HG03159 (cell line): ENCODE measurements around the gene GAS2L3.

Source experiments
- ATAC-seq: cut with Tn5 transposase; IDR thresholded peaks from one replicate; pipeline ENCODE4 v1.9.1; 2021; ENCODE audit warnings: mild to moderate bottlenecking, moderate library complexity; ENCODE audit not compliant: unreplicated experiment

The GAS2L3 gene

DNA sequence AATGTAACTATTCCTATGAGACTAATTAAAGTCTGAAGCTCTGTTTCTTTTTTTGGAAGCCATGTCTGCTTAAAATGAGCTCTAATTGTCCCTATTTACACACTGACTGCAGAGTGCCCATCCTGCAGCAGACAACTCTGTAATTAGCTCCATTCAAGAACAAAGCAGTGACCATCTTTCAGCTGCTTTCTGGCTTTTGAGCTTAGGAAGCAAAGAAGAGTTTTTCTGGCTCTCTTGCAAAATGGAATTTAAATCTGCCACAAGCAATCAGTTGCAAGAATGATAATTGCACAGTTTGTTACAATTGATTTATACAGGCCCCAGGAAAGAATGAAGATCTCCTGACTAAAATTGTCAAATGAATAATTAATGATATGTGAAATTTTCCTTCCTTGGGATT, 83.4 kb downstream of the GAS2L3 start:
- no peak for ATAC-seq

DNA sequence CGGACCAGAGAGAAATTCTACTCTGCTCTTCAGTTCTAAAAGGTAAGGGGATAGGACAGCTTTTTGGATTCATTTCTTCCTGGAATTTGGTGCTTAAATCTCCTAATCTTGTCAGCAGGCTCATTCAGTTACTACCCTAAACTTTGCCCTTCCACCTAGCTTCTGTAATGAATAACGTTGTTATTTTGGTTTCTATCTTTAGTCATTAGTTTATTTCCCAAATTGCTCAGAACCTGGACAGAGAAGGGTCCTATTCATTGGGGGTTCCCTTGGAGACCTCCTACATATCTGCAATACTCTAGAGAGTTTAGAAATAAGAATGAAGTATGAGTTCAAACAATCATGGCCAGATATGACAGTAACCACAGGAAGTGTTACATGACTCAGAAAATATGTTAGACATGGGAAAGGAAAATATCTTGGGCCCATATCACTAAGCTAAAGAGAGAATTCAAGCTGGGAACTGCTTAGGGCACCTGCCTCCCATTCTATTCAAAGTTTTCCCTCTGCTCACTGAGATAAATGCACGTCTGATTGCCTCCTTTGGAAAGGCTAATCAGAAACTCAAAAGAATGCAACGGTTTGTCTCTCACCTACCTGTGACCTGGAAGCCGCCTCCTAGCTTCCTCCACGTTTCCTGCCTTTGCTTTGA, 87.9 kb downstream of the GAS2L3 start:
- peak; percentile 38 for ATAC-seq

DNA sequence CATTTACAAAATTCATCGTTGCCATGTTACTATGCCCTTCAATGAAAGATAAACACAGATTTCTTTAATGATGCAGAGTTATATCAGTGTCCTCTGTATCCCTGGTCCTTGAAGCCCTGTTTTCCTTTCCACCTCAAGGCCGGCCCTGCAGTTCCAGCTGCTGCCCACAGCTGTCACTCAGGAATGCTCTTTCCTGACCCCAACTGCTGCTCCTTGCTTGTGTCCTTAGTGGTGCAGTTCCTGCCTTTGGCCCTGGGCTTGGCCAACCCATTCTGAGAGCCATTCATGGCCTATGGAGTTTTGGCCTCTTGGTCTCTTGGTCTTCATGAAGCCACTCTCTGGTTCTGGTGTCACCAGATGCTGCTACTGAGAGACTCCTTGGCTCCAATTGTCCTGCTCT, 93.1 kb downstream of the GAS2L3 start:
- ATAC-seq, result no peak

DNA sequence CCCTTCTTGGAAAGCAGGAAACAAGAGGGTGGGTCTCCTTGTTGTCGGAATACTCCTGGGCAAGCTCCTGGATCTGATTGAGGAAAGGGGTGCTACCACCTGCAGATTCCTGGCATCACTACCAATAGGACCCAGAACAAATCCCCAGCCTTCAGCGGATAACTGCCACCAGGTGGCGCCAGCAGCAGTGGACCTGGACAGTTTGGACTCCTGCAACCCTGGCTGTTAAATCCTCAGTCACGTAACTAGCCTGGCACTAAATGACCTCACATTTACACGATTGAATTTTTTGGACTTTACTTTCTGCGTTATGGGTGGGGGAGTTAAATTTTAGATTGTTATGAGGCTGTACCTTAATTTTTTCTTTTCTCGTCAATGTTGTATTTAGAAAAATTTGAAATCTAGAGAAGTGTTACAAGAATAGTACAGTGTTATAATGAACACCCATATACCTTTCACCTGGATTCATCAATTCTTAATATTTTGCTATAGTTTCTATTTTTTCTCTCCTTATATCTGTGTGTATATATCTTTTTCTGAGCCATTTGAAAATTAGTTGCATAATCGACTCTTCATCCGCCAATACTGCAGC, 95.6 kb downstream of the GAS2L3 start:
- ATAC-seq, result peak; percentile 88

DNA sequence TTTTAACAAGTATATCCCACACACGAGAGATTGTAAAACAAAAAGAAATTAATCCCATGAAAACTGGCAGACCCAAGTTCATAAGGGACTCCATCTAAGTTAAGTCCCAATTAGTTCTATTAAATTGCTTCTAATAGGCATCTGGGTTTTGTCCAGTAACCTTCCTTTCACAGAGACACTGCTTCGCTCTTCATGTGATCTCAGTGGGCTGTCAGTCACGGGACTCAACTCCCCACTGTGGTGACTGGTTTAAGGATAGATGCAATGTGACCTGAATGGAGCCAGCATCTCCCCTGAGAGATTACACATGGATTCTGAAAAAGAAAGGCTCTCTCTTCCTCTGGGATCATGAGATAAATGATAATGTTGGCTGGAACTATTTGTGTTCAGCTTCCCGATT, 96.4 kb downstream of the GAS2L3 start:
- no peak for ATAC-seq

DNA sequence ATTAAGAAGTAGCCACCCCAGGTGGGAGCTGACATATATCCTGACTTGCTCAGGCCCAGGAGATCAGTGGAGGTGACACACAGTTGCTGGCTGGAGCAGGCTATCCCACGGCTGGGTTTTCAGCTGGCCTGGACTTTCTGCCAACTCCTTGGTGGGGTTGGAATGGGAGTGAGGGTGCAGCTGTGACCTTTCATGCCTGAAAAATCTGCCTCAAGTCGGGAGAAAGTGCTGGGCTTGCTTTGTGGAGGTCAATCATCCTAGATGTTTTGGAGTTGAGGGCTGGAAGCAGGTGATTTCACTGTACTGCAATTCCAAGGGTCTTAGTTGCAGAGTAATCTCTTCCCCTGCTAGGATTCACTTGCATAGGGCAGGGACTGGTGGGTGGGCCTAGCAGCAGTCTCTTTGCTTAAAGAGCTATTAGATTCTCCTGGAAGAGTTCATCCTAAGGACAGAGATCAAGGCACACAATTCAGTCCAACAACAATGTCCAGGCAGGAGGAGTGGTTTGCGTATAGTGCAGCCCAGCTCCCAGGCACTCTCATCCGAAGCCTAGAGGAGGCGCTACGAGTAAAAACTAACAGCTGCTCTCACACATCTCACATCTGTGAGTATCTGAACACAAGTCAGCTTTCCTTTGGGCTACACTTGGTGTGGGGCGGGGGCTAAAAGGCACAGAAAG, 98.1 kb downstream of the GAS2L3 start:
- ATAC-seq, result peak; percentile 10

DNA sequence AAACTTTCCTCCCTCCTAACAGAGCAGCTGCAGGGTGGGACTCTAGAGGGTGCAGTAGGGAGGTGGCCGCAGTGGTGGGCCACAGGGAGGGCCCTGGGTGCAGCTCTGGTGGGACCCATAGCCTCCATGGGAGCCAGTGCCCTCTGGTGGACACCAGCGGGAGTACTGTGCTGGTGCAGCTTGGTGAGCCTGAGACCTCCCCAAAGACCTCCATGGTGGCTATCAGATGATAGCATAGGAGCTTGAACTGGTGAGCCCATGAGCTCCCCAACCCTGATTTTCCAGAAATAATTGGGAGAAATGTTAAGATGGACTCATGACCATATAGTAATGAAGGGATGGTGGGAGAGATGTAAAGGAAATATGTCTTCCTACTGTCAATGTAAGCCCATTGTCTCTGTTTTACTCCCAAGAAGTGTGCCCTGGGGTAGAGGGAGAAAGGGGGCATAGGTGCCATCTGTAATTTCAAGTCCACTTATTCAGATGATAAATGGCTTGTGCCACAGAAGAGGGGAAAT, 98.7 kb downstream of the GAS2L3 start:
- ATAC-seq, result peak; percentile 68

DNA sequence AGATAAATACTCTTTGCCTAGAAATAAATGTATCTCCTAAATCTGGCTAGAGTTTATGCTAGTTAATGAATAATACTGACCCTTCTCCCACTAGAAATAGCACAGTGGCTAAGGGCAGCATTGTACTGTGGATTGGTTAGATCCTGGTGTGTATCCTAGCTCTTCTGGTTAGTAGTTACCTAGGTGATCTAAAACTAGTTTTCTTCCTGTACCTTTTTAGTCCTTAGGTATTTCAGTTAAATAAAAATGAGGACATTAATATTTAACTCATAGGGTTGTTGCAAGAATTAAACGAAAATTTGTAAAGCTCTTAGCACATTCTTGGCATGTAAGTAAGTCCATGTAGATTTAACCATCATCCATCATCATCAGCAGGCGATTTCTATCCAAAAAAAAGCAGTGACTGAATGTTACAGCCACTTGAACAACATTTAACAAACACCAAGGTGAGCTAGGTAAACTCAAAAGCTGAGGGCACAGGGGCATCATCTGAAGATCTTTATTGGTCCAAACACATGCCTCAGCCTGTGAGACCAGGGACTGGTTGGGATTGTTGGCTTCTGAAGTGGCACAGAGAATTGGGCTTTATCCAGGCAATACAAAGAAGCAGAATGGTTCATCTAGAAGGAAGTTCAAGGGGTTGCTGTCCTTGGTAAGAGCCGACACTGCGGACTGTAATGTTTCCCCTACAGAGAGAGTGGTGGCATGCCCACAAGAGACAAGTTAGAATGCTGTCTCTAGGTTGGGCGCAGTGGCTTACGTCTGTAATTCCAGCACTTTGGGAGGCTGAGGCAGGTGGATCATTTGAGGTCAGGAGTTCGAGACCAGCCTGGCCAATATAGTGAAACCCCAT, 100.8 kb downstream of the GAS2L3 start:
- no peak for ATAC-seq
